NCI-H146 treated with DMSO at 0.1 percent for 48 hours (cell line): ENCODE measurements around the gene ZNF580.

Experiments
- DNase-seq: peaks from one replicate; lab custom pipeline; 2025; ENCODE audit not compliant: unreplicated experiment; lab: John Stamatoyannopoulos, UW

The ZNF580 gene

DNA sequence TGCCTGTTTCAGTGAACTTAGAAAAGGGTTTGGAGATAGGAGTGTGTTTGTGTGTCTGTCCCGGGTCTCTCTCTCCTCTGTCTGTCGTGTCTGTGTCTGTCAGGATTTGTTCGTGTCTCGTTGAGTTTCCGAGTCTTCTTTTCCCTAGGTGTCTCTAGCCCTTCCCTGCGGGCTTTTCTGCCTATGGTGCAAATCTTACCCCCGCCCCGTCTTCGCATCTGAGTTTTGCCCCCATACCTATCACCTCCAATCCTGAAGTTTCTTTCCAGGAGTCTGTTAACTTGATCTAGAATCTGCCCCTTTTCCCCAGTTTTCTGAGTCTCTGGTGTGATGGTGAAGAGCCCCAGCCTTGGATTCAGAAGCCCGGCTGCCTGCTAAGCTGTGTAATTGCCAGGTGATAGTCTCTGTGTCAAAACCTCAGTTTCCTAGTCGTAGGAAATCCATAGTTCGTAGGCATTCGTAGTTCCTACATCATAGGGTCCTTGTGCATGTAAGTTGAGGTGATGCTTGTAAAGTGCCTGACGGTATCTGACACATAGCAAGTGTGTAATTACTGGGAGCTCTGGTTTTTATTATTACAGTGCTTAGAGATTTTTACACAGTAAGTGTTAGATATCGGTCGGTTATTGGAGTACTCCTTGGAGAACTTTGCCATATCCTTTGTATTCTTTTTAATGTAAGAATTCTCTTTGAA lies 35.0 kb downstream of the ZNF580 start:
- DNase-seq = no peak

DNA sequence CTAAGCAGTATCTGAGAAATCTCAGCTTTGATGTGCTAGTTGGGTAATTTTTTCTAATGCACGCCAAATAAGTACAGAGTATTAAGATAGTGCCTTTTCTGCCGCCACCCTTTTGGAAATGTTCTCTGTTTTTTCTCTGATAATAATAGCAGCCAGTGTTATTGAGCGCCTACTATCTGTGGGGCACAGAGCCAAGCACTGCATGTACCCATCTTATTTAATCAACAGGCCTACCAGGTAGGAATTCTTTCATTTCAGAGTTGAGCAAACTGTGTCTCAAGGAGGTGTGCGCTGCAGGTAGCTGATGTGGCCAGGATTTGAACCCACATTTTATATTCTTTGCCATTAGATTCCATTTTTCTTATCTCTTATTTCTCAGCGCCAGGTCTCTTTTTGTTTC lies 35.6 kb downstream of the ZNF580 start:
- no peak for DNase-seq

GRCh38 chr19:55676889-55677505 lies 36.2 kb downstream of the ZNF580 start:
- no peak for DNase-seq

DNA sequence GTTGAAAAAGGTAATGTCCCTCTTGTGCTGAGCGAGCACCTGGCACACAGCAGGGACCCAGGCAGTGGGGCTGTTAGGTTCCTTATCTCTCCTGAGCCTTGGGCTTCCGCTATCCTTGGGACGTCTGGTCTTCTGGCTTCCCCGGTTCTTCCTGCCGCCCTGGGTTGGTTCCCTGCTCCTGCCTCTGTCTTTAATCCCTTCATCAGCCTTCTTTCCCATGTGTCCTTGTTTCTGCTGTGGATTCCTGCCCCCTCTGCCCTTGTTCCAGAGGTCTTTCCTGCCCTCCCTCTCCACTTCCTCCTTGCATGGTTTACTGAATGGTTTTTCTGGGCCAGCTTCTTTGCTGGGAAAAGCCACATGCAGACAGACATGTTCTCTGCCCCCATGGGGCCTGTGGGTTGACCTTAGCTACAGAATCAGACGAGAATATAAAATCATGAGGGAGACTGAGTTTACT lies 36.8 kb downstream of the ZNF580 start:
- DNase-seq = no peak

DNA sequence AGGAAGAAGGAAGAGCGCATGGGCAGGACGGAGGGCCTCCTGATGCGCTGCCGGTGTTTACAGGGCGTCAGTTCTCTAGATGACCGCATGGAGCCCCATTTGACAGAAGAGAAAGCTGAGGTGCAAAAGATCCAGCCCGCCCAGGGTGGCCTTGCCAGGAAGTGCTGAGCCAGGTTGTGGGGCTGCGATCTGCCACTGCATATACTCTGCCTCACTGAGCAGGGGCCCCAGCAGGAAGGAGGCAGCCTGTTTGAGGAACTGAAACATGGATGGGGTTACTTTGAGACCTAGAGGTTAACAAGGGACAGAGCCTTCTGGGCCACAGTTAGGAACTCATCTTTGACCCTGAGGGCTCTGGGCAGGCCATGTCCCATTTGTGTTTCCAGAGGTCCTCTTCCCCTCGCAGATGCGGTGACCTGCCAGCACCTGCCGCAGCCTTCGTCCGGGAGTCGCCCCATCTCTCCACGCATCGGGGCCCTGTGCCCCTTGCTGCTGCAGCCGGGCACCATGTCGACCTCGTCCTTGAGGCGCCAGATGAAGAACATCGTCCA lies 37.4 kb downstream of the ZNF580 start:
- no peak for DNase-seq

GRCh38 chr19:55679343-55680257 lies 38.8 kb downstream of the ZNF580 start:
- DNase-seq = no peak

GRCh38 chr19:55680339-55681130 lies 39.7 kb downstream of the ZNF580 start:
- DNase-seq = no peak

DNA sequence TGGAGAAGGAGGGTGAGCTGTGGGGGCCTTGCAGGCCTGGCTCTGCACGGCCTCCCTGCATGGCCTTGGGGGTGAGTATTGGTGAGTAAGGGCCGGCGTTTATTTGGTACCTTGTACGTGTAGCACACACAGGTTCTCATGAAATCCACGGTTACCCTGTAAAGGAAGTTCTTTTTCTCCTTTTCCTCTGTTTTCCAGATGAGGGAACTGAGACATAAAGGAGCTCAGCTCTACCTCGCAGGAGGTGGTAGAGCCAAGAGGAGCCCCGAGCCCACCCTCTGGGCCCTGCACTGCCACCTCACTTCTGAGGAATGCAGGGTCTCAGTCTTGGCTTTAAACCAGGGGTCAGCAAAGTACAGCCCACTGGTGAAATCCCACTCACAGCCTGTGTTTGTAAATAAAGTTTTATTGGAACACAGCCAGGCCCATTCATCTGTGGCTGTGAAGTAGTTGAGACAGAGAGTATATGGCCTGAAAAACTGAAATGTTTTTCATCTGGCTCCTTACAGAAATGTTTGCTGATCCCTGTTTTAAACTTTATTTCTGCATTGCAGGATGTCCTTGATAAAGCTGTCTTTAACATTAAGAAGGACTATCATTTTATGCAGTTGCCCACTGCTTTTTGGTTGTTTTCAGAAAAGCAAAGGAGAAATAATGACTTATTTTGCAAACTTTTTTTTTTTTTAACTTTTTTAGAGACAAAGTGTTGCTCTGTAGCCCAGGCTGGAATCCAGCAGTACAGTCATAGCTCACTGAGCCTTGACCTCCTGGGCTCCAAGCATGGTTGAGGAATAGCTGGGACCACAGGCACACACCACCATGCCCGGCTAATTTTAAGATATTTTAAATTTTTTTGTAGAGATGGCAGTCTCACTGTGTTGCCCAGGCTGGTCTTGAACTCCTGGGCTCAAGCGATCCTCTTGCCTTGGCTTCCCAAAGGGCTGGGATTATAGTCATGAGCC lies 40.6 kb downstream of the ZNF580 start:
- DNase-seq = no peak

GRCh38 chr19:55683449-55684261 lies 42.9 kb downstream of the ZNF580 start:
- no peak for DNase-seq

DNA sequence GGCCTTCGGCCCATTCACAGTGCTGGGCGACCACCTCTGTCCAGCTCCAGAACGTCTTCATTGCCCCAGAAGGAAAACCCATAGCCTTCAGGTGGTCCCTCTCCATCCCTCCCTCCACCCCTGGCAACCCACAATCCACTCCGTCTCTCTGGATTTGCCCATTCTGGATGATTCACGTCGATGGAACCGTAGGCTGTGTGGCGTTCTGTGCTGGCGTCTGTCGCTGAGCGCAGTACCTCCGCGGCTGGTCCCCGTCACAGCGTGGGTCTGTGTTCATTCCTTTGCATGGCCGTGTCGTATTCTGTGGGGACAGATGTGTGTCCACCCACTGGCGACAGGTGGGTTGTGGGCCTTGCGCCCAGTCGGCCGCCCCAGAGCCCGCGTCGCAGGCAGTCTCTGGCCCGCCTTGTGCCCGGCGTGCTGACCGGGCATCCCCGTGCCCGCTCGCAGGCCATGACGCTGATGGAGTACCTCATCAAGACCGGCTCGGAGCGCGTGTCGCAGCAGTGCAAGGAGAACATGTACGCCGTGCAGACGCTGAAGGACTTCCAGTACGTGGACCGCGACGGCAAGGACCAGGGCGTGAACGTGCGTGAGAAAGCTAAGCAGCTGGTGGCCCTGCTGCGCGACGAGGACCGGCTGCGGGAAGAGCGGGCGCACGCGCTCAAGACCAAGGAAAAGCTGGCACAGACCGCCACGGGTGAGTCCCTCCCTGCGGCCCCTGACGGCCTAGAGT lies 44.3 kb downstream of the ZNF580 start:
- no peak for DNase-seq

GRCh38 chr19:55685776-55686175 lies 45.0 kb downstream of the ZNF580 start:
- no peak for DNase-seq

DNA sequence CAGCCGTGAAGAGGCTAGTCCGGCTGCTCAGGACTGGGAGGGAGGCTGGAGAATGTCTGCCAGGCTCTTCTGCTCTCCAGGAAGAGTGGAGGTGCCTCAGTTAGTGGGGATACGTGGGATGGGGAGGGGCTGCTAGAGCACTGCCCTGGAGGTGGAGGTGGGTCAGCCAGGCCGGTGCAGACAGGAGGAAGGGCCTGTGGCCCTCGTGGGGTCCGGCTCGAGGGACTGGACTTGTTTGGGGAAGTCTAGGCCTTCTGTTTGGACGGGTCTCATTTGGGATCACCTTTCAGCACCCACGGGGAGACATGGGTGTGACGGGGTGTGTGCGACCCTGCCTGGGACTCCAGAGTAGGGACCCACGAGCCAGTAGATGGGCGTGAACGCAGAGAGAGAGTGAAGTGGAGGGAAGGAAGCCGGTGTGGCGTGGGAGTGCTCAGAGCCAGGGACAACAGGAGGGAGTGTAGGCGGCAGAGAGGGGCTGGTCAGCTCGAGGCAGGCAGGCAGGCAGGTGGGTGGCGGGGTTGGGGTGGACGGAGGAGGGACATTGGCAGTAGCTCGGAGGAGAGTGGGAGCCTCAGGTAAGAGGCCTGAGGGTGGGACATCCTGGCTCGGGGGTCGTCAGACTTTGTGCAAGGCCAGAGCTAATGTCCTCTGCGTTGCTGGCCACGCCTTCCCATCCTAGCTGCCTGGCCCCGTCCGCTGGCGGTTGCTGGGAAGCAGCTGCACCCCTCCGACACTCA lies 45.7 kb downstream of the ZNF580 start:
- no peak for DNase-seq

- DNase-seq = no peak
Observed at GRCh38 chr19:55687281-55688201, 46.7 kb downstream of the ZNF580 start.

DNA sequence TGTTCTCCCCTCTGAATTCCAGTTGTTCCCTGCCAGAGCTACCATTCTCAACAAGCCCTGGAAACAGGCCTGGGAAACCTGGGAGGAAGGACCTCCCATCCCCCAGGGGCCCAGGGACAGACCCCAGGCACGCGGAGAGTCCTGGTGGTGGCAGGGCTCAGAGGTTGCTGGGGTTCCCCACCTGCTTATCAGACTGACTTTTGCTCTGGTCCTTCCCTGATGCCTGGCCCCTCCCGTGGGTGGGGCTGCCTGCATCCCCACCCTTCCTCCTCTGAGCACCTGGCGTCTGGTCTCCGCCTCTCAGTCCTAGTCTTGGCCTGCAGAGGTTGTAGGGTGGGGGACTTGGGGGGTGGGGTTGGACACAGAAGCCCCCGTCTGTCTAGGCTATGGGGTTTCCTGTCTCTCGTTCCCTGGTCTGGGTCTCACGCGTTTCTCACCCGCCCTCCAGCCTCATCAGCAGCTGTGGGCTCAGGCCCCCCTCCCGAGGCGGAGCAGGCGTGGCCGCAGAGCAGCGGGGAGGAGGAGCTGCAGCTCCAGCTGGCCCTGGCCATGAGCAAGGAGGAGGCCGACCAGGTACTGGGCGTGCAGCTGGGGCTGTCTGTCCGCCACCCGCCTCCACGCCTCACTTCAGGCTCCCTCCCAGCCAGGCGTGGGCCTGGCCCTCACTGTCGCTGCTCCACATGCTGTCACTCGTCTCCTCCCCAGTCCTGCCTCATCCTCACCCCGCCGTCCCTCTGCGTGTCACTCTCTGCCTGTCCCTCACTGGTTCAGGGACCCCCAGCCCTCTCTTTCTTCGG lies 47.8 kb downstream of the ZNF580 start:
- peak; percentile 71 for DNase-seq

DNA sequence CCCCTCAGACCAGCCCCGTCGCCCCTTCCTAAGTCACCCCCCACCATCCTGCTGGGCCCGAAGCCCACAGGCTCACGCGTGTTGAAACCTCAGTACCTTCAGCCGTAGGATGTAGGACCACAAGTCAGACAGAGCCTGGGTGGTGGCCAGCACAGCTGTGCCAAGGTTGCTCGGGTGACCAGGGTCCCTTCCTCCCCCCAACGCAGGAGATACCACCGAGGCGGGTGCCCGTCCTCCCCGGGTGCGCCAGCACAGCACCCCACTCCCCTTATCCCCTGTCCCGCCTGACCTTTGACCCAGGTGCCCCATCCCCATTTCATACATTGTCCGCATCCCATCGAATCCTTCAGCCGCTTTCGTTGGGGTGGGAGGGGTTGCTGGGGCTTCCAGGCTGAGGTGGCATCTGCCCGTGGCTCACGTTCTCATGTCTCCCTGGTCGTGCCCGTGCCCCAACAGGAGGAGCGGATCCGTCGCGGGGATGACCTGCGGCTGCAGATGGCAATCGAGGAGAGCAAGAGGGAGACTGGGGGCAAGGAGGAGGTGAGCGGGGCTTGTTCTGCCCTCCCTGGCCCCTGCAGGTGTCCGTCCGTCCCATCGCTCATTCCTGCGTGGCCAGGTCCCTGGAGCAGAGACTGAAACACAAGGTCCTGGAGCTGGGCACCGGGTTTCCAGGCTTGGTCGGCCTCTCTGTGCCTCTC lies 48.8 kb downstream of the ZNF580 start:
- no peak for DNase-seq
